CD4-positive, alpha-beta T cell (primary cell): Measurements from ENCODE around the gene PMS1. TPM values are rescaled to one million over a fixed set of nuclear protein-coding genes. Genes with fewer than 3 reads are reported as not detected.

Source experiments
- ATAC-seq: fragments of 200-7000 bp; cut with Tn5 transposase; one replicate; pipeline ENCODE4 v1.10.0; 2022; ENCODE audit warnings: mild to moderate bottlenecking; ENCODE audit not compliant: poor library complexity
- CTCF ChIA-PET: fragments of 350-600 bp; sonication (Branson Sonifier 250); formaldehyde crosslinking; loops from one replicate; lab custom pipeline; 2021; ENCODE audit warnings: antibody characterized with exemption, inconsistent platforms; lab: Charles Lee
- POLR2A ChIA-PET: fragments of 350-600 bp; sonication (Branson Sonifier 250); formaldehyde crosslinking; loops from one replicate; lab custom pipeline; 2021; ENCODE audit warnings: antibody characterized with exemption, inconsistent platforms; lab: Charles Lee
- DNase-seq, 14 experiments: peaks; one replicate each; pipeline ENCODE4 v3.0.0-alpha.2; 2013 to 2020; ENCODE audit warnings: mixed read lengths in 2 of 14
- H3K27ac ChIP-seq, 2 donors: one replicate each; pipeline versions ENCODE4 v1.5.1 to v1.7.0; 2013; ENCODE audit warnings: low read length in 2 of 2, low read depth in 1 of 2, mild to moderate bottlenecking in 1 of 2
- H3K27me3 ChIP-seq, 2 experiments: 1 replicate in 1 of 2; 2 replicates in 1 of 2; pipeline versions ENCODE4 v1.6.1 to v1.7.0; 2013; ENCODE audit warnings: low read length in 2 of 2, control low read depth in 1 of 2, mild to moderate bottlenecking in 1 of 2, moderate library complexity in 1 of 2; ENCODE audit not compliant: insufficient read depth in 2 of 2, control insufficient read depth in 1 of 2
- H3K36me3 ChIP-seq: one replicate; pipeline ENCODE4 v1.6.1; 2013; ENCODE audit warnings: low read length, control low read depth; ENCODE audit not compliant: insufficient read depth
- H3K4me1 ChIP-seq: one replicate; pipeline ENCODE4 v1.6.1; 2013; ENCODE audit warnings: low read length, control low read depth; ENCODE audit not compliant: insufficient read depth
- H3K4me3 ChIP-seq: one replicate; pipeline ENCODE4 v1.5.1; 2013; ENCODE audit warnings: mild to moderate bottlenecking, low read length, moderate library complexity
- H3K9me3 ChIP-seq, 2 experiments: 1 replicate in 1 of 2; 2 replicates in 1 of 2; pipeline versions ENCODE4 v1.6.1 to v1.7.0; 2013; ENCODE audit warnings: low read length in 2 of 2, mild to moderate bottlenecking in 2 of 2, control low read depth in 1 of 2, moderate library complexity in 1 of 2; ENCODE audit not compliant: control insufficient read depth in 1 of 2, insufficient read depth in 1 of 2
- H3K27ac Mint-ChIP-seq: one replicate; pipeline ENCODE4 v1.8.0; 2020; ENCODE audit warnings: mixed read lengths
- H3K27me3 Mint-ChIP-seq: one replicate; pipeline ENCODE4 v1.8.0; 2021; ENCODE audit warnings: mixed read lengths
- H3K36me3 Mint-ChIP-seq: one replicate; pipeline ENCODE4 v1.8.0; 2021; ENCODE audit warnings: low read depth, mixed read lengths
- H3K4me1 Mint-ChIP-seq: one replicate; pipeline ENCODE4 v1.8.0; 2021; ENCODE audit warnings: low read depth, mixed read lengths
- H3K4me3 Mint-ChIP-seq: one replicate; pipeline ENCODE4 v1.8.0; 2020; ENCODE audit warnings: mild to moderate bottlenecking, mixed read lengths
- H3K9me3 Mint-ChIP-seq: one replicate; pipeline ENCODE4 v1.8.0; 2020; ENCODE audit warnings: mixed read lengths
- CTCF ChIP-seq: fragments of 200-600 bp; IDR thresholded peaks from one replicate; pipeline ENCODE4 v1.8.0; 2022; ENCODE audit warnings: antibody characterized with exemption, mild to moderate bottlenecking
- intact Hi-C, 2 experiments: fragments of 100-400 bp; cut with DNase I in 1 of 2; cut with micrococcal nuclease in 1 of 2; formaldehyde crosslinking; loops; one replicate each; pipeline versions ENCODE4 v1.15.1 to v1.9.0; 2023 to 2025; cut with DNase I, micrococcal nuclease
- total RNA-seq, 174 experiments: library from RNA in 2 of 174; stranded (reverse) in 2 of 174; gene quantifications; one replicate each; pipeline ENCODE4 v1.2.3 and lab custom pipeline; 2021 to 2026

PMS1 gene
- total RNA-seq, 2 experiments from 2014 or later, result 9.6 to 9.8 TPM

GRCh38 chr2:189836644-189837043 is 52.4 kb downstream of the PMS1 start:
- ChIA-PET POLR2A (interaction anchor here (0.6 kb wide), 1 partner anchor 687 kb away, joined by 3 read pairs; no protein-coding TSS in a partner anchor), CTCF (interaction anchor here (1.7 kb wide), 1 partner anchor 12 kb away, joined by 4 read pairs; no protein-coding TSS in a partner anchor)
- no peaks in the 10 kb centered on the region for H3K27me3 Mint-ChIP-seq
- H3K27me3 ChIP-seq, result no peaks in the 10 kb centered on the region
- H3K4me1 ChIP-seq, result no peaks in the 10 kb centered on the region
- intact Hi-C loops, result no loop called here
- no peak overlapping the region for H3K4me3 ChIP-seq
- no peak overlapping the region for H3K27ac ChIP-seq
- ATAC-seq (no peak), DNase-seq (no peak)
- no peaks in the 10 kb centered on the region for H3K4me1 Mint-ChIP-seq
- H3K36me3 ChIP-seq, result no peaks in the 10 kb centered on the region
- no peak for TF ChIP-seq CTCF
- peaks cover 21% of the 10 kb centered on the region for H3K36me3 Mint-ChIP-seq
- H3K4me3 Mint-ChIP-seq, result no peak overlapping the region
- no peak overlapping the region for H3K27ac Mint-ChIP-seq
- H3K9me3 Mint-ChIP-seq, result no peaks in the 10 kb centered on the region
- H3K9me3 ChIP-seq, result no peaks in the 10 kb centered on the region

DNA sequence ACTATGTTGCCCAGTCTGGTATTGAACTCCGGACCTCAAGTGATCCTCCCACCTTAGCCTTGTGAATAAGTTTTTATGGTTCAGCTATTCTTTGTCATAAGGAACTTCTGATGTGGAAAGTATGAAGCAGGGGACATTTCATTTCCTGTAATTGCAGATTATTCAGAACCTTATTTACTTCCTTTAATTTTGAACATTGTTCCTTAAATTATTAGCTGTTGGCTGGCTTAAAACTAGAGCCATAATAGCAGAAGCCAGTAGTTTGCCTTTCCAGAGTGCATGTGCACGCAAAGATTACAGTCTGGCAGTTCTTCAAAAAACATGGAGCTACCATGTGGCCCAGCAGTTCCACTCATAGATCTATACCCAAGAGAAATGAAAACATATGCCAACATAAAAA is 53.1 kb downstream of the PMS1 start:
- Mint-ChIP-seq H3K9me3 (no peaks in the 10 kb centered on the region), H3K27ac (no peak overlapping the region), H3K4me3 (no peak overlapping the region), H3K36me3 (peaks cover 16% of the 10 kb centered on the region), H3K4me1 (no peaks in the 10 kb centered on the region), H3K27me3 (no peaks in the 10 kb centered on the region)
- no peak for ATAC-seq
- Histone ChIP-seq H3K27ac (no peak overlapping the region), H3K4me3 (no peak overlapping the region), H3K9me3 (no peaks in the 10 kb centered on the region), H3K4me1 (no peaks in the 10 kb centered on the region), H3K36me3 (no peaks in the 10 kb centered on the region), H3K27me3 (no peaks in the 10 kb centered on the region)
- peak in 1 of 14 experiments; percentile 0 for DNase-seq
- no peak for TF ChIP-seq CTCF
- intact Hi-C loops, result no loop called here
- CTCF ChIA-PET, result interaction anchor here (1.7 kb wide), 1 partner anchor 11 kb away, joined by 4 read pairs; no protein-coding TSS in a partner anchor
- POLR2A ChIA-PET, result interaction anchor here (0.6 kb wide), 1 partner anchor 687 kb away, joined by 3 read pairs; no protein-coding TSS in a partner anchor

- H3K4me3 ChIP-seq, result no peak overlapping the region
- POLR2A ChIA-PET, result no interaction called here
- no peak overlapping the region for H3K4me3 Mint-ChIP-seq
- no peak for ATAC-seq
- no peaks in the 10 kb centered on the region for H3K27me3 Mint-ChIP-seq
- no peaks in the 10 kb centered on the region for H3K9me3 ChIP-seq
- no peaks in the 10 kb centered on the region for H3K4me1 ChIP-seq
- peaks cover 9% of the 10 kb centered on the region for H3K36me3 ChIP-seq
- no peak overlapping the region for H3K27ac ChIP-seq
- H3K9me3 Mint-ChIP-seq, result no peaks in the 10 kb centered on the region
- DNase-seq, result no peak
- H3K36me3 Mint-ChIP-seq, result peaks cover 38% of the 10 kb centered on the region
- no peaks in the 10 kb centered on the region for H3K27me3 ChIP-seq
- H3K4me1 Mint-ChIP-seq, result no peaks in the 10 kb centered on the region
- intact Hi-C loops, result no loop called here
- CTCF ChIA-PET, result no interaction called here
- no peak overlapping the region for H3K27ac Mint-ChIP-seq
- TF ChIP-seq CTCF, result no peak
These were observed 56.8 kb downstream of the PMS1 start for GRCh38 chr2:189841019-189841418.
